HUES6 (cell line): ENCODE data around the gene ARFRP1.
"Not testable (repeated sequence)": the region's sequence is repeated elsewhere in the genome, so short reads cannot be mapped to it uniquely, and the experiment has no call there.

Source experiments
- H3K27ac ChIP-seq: 2 replicates; pipeline ENCODE4 v1.7.0; 2013; ENCODE audit warnings: low read depth, mild to moderate bottlenecking, low read length, inconsistent platforms
- H3K27me3 ChIP-seq: 2 replicates; pipeline ENCODE4 v1.6.1; 2013; ENCODE audit warnings: low read length; ENCODE audit not compliant: control insufficient read depth, insufficient read depth
- H3K36me3 ChIP-seq: 2 replicates; pipeline ENCODE4 v1.6.1; 2013; ENCODE audit warnings: low read length; ENCODE audit not compliant: control insufficient read depth, insufficient read depth
- H3K4me1 ChIP-seq: 2 replicates; pipeline ENCODE4 v1.6.1; 2013; ENCODE audit warnings: low read length; ENCODE audit not compliant: control insufficient read depth, insufficient read depth
- H3K4me3 ChIP-seq: 2 replicates; pipeline ENCODE4 v1.5.1; 2013; ENCODE audit warnings: low read depth, low read length
- H3K9ac ChIP-seq: one replicate; pipeline ENCODE4 v1.6.1; 2013; ENCODE audit warnings: mild to moderate bottlenecking, low read length
- H3K9me3 ChIP-seq: 2 replicates; pipeline ENCODE4 v1.6.1; 2013; ENCODE audit warnings: low read depth, low read length; ENCODE audit not compliant: control insufficient read depth, insufficient read depth

ARFRP1 gene

GRCh38 chr20:63735859-63736718, 28.3 kb upstream of the ARFRP1 start, which contains the start of gene LIME1:
Gene LIME1, plus strand, starts transcription at chr20:63736664. Its CDS starts 886 bp downstream, at chr20:63737550.
- Histone ChIP-seq H3K27me3 (peaks cover 10% of the 10 kb centered on the region), H3K36me3 (peaks cover 42% of the 10 kb centered on the region), H3K9me3 (no peaks in the 10 kb centered on the region), H3K4me1 (peaks cover 16% of the 10 kb centered on the region), H3K27ac (no peak within 1 kb of the TSS), H3K4me3 (peak within 1 kb of the TSS; percentile 59), H3K9ac (peak within 1 kb of the TSS; percentile 34)

GRCh38 chr20:63734946-63735858, 27.4 kb upstream of the ARFRP1 start:
- no peak overlapping the region for H3K27ac ChIP-seq
- peaks cover 13% of the 10 kb centered on the region for H3K4me1 ChIP-seq
- H3K9ac ChIP-seq, result no peak overlapping the region
- H3K9me3 ChIP-seq, result no peaks in the 10 kb centered on the region
- H3K36me3 ChIP-seq, result peaks cover 44% of the 10 kb centered on the region
- peaks cover 10% of the 10 kb centered on the region for H3K27me3 ChIP-seq
- no peak overlapping the region for H3K4me3 ChIP-seq

GRCh38 chr20:63734111-63734945, 26.6 kb upstream of the ARFRP1 start:
- Histone ChIP-seq H3K4me1 (peaks cover 13% of the 10 kb centered on the region), H3K27me3 (peaks cover 10% of the 10 kb centered on the region), H3K27ac (no peak overlapping the region), H3K4me3 (no peak overlapping the region), H3K9me3 (no peaks in the 10 kb centered on the region), H3K9ac (no peak overlapping the region), H3K36me3 (peaks cover 48% of the 10 kb centered on the region)

GRCh38 chr20:63733579-63734081, 25.9 kb upstream of the ARFRP1 start:
- no peak overlapping the region for H3K4me3 ChIP-seq
- no peak overlapping the region for H3K9ac ChIP-seq
- no peaks in the 10 kb centered on the region for H3K9me3 ChIP-seq
- H3K27ac ChIP-seq, result no peak overlapping the region
- H3K36me3 ChIP-seq, result peaks cover 48% of the 10 kb centered on the region
- H3K4me1 ChIP-seq, result peaks cover 12% of the 10 kb centered on the region
- H3K27me3 ChIP-seq, result peaks cover 10% of the 10 kb centered on the region

- Histone ChIP-seq H3K4me1 (peaks cover 7% of the 10 kb centered on the region), H3K9ac (no peak overlapping the region), H3K9me3 (no peaks in the 10 kb centered on the region), H3K27ac (no peak overlapping the region), H3K27me3 (peaks cover 8% of the 10 kb centered on the region), H3K36me3 (peaks cover 48% of the 10 kb centered on the region), H3K4me3 (no peak overlapping the region)
Measured at GRCh38 chr20:63733117-63733516, 25.3 kb upstream of the ARFRP1 start.

GRCh38 chr20:63732118-63733095, 24.6 kb upstream of the ARFRP1 start:
- peaks cover 5% of the 10 kb centered on the region; the same call in 1 of the 2 replicates for H3K4me1 ChIP-seq
- no peak overlapping the region for H3K4me3 ChIP-seq
- no peak overlapping the region for H3K9ac ChIP-seq
- no peak overlapping the region for H3K27ac ChIP-seq
- H3K9me3 ChIP-seq, result no peaks in the 10 kb centered on the region
- H3K36me3 ChIP-seq, result peaks cover 48% of the 10 kb centered on the region
- peaks cover 6% of the 10 kb centered on the region for H3K27me3 ChIP-seq

- Histone ChIP-seq H3K27me3 (no peaks in the 10 kb centered on the region; the same call in 1 of the 2 replicates), H3K4me1 (no peaks in the 10 kb centered on the region), H3K36me3 (peaks cover 52% of the 10 kb centered on the region), H3K27ac (no peak overlapping the region), H3K9ac (no peak overlapping the region), H3K9me3 (no peaks in the 10 kb centered on the region), H3K4me3 (no peak overlapping the region)
Measured at GRCh38 chr20:63731410-63731809, 23.6 kb upstream of the ARFRP1 start.

- H3K36me3 ChIP-seq, result peaks cover 41% of the 10 kb centered on the region
- H3K4me1 ChIP-seq, H3K27me3 ChIP-seq, H3K27ac ChIP-seq, H3K9ac ChIP-seq, H3K4me3 ChIP-seq, H3K9me3 ChIP-seq: not testable (repeated sequence)
Measured at GRCh38 chr20:63730189-63730733, 22.5 kb upstream of the ARFRP1 start.

GRCh38 chr20:63722967-63723622, 15.3 kb upstream of the ARFRP1 start:
- H3K4me3 ChIP-seq, H3K27ac ChIP-seq, H3K27me3 ChIP-seq, H3K9me3 ChIP-seq, H3K9ac ChIP-seq, H3K4me1 ChIP-seq: not testable (repeated sequence)
- H3K36me3 ChIP-seq, result peaks cover 30% of the 10 kb centered on the region
